ENCODE measurements around the gene UBAC1.
"Not testable (repeated sequence)": the region's sequence is repeated elsewhere in the genome, so short reads cannot be mapped to it uniquely, and the experiment has no call there.

Gene UBAC1

DNA sequence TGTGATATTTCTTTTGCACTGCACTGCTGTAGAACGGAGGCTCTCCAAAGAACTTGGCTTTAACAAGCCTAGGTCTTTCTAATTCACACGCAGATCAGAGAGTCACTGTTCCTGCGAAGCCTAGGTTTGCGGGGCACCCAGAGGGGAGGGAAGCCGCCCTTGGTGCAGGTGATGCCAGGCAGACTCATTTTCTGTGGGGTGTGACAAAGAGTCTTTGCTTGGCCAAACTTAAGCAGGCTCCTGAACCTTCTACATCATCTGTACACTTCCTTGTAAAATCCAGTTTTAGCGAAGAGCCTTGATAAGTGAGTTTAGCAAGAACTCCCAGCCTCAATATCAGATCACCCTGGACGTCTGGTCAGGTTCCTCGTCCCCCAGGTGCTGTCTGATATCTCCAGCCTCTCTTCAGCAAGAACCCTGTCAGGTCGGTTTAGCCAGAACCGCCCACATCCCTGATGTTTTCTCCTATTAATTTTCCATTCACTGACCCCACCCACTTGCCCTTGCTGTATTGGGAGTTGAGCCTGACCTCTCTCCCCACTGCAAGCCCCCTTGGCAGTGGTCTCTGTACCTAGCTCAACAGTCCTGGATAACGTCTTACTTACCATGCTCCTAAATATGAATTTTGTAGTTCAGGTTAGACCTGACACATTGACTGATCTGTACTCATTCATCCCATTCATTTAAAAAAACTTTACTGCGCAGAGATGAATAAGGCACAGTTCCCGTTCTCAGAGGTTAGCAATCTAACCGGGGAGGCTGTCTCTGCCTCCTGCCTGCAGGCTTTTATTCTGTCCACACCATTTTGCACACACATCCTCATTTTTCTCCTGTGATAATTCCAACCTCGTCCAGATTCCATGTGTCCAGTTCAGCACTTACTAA lies 880 bp upstream of the UBAC1 start:
- in situ Hi-C loops (cut with MboI; ENCODE audit: low sequenced_read_pairs) = loop anchor here (10.0 kb wide), 1 partner anchor 163 kb away; no protein-coding TSS in a partner anchor

DNA sequence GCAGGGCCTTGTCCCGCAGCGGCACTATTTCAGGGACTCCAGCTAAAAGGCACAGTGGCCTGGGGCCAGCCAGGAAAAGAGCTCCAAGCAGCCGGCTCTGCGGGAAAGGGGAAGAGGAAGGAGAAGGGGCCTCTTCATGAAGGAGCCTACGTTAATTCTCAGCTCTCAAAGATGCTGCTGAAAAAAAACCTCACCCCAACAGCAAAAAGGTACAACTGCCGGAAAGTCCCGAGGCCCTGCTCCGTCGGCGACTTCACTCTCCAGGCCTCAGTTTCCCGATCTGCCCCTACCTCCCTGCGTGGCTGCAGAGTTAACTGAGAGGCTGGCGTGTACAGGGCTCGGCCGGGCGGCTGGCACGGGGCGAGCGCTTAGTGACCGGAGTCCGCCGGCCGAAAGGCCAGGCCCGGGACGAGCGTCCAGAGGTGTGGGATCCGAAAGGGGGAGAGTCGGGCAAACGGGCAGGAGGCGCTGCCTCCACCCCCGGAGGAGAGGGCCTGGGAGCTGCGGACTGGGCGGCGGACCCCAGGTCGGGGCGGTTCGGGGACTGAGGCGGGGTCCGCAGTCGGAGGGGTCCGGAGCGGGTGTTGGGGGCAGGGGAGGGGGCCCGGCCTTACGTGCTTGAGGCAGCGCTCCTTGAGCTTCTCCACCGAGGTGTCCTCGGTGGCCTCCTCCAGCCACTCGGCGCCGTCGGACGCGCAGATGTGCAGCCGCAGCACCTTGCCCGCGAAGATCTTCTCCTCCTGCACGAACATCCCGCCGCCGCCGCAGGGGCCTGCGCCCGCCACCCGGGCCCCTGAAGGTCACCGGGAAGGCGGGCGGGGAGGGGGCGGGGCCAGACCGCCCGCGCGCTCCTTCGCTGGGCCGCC lies 529 bp downstream of the UBAC1 start:
- in situ Hi-C loops (cut with MboI; ENCODE audit: low sequenced_read_pairs) = loop anchor here (10.0 kb wide), 1 partner anchor 164 kb away; no protein-coding TSS in a partner anchor

- in situ Hi-C loops (cut with MboI; ENCODE audit: low sequenced_read_pairs) = loop anchor here (10.0 kb wide), 1 partner anchor 165 kb away; no protein-coding TSS in a partner anchor
Observed at GRCh38 chr9:135959814-135960213, 1.4 kb downstream of the UBAC1 start.

DNA sequence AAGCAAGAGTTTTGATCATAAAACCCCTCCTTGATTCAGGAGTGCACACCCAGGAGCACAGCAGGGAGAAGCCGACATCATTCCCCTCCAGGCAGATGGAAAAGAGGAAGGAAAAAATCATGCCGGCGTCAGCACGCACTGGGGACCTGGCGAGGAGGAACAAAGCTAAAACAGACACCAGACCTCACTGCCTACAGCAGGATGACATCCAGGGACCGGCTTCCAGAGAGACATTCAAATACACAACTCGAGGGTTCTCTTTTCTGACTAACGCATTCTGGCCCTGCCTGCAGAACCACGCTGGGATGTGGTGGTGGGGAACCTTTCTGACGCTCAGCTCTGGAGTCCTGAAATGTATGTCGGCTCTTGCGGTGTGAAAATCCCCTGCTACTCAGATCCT lies 2.7 kb downstream of the UBAC1 start:
- in situ Hi-C loops (cut with MboI; ENCODE audit: low sequenced_read_pairs) = no loop called here

DNA sequence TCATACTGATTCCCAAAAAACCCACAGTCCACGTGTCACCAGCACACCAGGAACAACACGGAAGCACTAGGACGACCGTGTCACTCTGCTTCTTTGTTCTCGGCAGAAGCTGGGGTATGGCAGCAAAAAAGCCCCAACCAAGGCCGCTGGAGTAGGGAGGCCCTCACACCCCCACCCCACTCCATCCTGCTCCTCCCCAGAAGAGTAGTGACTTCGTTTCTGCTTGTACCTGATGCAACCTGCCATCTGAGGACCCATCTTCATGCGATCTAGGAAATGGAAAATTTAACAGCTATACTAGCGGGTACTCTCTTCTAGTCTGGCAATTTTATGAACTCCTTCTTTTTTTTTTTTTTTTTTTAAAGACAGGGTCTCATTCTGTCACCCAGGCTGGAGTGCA lies 3.7 kb downstream of the UBAC1 start:
- in situ Hi-C loops (cut with MboI; ENCODE audit: low sequenced_read_pairs) = no loop called here

- in situ Hi-C loops (cut with MboI; ENCODE audit: low sequenced_read_pairs) = no loop called here
Observed at GRCh38 chr9:135956802-135957174, 4.4 kb downstream of the UBAC1 start.

- in situ Hi-C loops (cut with MboI; ENCODE audit: low sequenced_read_pairs) = no loop called here
Observed at GRCh38 chr9:135955934-135956801, 5.0 kb downstream of the UBAC1 start.

DNA sequence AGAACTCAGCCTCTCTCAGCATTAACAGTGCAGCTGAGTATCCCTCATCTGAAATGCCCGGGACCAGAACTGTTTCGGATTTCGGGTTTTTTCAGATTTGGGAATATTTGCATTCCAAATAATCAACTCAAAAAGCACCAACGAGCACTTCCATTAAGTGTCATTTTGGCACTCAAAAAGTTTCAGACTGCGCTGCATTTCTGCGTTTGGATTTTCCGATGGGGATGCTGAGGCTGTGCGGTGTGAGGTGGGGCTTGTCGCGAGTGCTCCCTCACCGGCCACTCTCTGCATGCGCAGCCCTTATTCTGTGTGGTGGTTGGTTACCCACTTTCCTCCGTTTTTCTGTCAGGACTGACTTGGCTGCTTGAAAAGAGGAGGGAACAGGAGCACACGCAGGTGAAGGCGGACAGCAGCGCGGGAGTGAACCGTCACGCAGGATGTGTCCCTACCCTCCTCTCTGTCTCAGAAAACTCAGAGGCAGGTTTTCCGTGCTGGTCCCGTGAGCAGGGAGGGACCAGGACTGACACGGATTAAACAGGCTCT lies 8.4 kb downstream of the UBAC1 start:
- in situ Hi-C loops (cut with MboI; ENCODE audit: low sequenced_read_pairs) = no loop called here

DNA sequence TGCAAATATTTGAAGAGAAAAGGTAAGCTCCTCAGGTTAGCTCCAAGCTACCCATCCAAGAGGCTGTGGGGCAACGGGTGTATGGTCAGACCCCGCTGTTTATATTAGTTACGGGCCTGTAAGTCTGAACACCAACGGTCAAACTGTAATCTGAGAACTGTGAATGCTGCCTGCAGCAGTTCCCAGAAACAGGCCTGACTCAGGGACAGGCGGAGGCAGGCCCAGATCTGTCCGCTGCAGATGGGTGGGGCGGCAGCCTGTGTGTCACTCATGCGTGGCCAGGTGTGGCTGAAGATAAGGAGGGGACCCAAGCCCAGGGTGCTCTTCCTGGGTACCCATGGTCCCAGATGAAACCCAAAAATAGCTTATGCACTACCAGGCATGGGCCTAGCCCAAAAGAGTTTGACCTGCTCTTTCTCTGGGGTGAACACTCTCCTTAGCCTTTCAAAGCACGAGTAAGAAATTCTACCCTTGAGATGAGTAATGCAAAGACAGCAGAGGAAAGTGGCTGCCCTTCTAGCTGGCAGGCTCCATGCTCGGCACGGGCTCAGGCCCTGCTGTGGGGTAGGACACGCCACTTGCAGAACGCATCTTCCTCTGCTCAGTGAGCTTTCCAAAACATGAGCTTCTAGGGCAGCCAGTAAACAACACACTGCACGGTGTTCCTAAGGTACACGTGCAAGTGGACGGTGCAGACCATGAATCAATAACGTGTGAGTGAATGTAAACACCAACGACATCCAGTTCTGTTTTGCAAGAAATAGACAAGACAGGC lies 9.1 kb downstream of the UBAC1 start:
- in situ Hi-C loops (cut with MboI; ENCODE audit: low sequenced_read_pairs) = no loop called here

GRCh38 chr9:135951310-135951709 lies 9.9 kb downstream of the UBAC1 start:
- in situ Hi-C loops (cut with MboI; ENCODE audit: low sequenced_read_pairs) = not testable (repeated sequence)

DNA sequence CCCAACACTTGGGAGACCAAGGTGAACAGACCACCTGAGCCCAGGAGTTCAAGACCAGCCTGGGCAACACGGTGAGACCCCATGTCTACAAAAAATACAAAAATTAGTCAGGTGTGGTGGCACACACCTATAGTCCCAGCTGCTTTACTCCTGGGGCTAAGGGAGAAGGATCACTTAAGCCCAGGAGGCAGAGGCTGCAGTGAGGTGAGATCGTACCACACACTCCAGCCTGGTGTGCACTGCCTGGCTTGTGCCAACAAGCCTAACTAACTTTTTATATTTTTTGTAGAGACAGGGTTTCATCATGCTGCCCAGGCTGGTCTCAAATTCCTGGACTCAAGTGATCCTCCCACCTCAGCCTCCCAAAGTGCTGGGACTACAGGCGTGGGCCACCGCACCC lies 10.3 kb downstream of the UBAC1 start:
- in situ Hi-C loops (cut with MboI; ENCODE audit: low sequenced_read_pairs) = not testable (repeated sequence)

GRCh38 chr9:135950135-135950682 lies 11.0 kb downstream of the UBAC1 start:
- in situ Hi-C loops (cut with MboI; ENCODE audit: low sequenced_read_pairs) = no loop called here

DNA sequence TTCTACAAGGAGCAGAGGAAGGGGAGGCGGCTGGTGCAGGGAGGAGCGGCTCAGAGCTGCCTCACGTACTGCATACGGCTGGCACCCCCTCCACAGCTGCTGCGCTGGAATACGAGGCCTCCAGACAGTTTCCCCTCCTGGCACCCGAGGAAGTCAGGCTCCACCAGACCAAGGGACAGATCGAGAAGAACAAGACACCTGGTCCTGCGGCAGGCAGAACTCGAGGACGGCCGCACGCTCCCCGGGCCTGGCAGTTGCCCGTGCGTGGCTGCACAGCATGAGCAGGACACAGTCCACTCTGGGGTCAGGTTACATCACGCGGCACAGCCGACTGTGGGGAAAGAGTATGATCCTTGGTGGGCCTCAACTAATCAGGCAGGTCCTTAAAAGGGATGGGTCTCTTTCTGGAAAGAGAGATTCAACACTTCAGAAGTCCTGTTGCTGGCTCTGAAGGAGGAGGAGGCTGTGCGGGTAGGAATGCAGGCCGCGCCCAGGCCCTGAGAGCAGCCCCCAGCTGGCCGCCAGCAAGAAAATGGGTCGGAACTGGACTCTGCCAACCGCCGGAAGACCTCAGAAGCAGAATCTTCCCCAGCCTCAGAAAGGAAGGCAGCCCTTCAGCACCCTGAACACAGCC lies 11.6 kb downstream of the UBAC1 start:
- in situ Hi-C loops (cut with MboI; ENCODE audit: low sequenced_read_pairs) = no loop called here

- in situ Hi-C loops (cut with MboI; ENCODE audit: low sequenced_read_pairs) = no loop called here
Observed at GRCh38 chr9:135948968-135949367, 12.2 kb downstream of the UBAC1 start.

DNA sequence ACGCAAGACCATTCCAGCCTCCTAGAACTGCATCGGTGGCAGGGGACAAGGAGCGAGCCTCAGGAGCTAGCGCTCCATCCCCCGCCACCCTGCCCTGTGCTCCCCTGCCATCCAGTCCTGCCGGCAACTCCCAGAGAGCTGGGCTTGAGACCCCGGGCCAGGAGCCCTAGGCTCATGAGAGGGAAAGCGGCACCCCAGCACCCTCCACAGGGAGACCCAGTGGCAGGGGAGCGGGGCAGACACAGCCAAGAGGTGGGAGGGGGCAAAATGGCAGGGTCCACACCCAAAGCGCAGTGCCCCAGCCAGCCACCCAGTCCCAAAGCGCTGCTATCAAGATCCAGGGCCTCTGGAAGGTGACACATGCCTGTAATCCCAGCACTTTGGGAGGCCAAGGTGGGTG lies 12.7 kb downstream of the UBAC1 start:
- in situ Hi-C loops (cut with MboI; ENCODE audit: low sequenced_read_pairs) = no loop called here

DNA sequence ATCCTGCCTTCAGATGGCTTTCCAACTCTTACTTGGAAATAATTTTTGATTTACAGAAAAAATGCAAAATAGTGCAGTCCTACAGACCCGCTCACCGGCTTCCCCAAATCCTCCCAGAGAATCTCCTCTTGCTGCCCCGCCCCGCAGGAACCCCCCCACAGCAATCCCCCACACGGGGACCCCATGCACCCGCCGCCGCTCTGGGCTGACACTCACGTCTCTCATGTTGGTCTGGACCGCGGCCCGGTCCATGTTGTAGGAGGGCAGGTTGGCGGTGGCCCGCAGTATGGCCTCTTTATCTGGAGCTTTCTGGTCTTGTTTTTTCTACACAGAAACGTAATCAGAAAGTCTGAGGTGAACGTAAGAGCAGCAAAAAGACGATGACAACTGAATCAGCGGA lies 13.6 kb downstream of the UBAC1 start:
- in situ Hi-C loops (cut with MboI; ENCODE audit: low sequenced_read_pairs) = no loop called here

DNA sequence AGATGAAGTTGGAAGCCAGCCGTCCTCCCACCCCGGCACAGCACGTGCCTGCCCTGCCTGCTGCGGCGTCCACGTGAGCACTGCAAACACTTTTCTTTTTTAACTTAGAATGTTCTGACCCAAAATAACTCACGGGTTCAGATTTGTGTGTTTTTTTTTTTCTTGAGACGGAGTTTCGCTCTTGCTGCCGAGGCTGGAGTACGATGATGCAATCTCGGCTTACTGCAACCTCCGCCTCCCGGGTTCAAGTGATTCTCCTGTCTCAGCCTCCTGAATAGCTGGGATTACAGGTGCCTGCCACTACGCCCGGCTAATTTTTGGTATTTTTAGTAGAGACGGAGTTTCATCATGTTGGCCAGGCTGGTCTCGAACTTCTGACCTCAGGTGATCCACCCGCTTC lies 14.1 kb downstream of the UBAC1 start:
- in situ Hi-C loops (cut with MboI; ENCODE audit: low sequenced_read_pairs) = not testable (repeated sequence)

DNA sequence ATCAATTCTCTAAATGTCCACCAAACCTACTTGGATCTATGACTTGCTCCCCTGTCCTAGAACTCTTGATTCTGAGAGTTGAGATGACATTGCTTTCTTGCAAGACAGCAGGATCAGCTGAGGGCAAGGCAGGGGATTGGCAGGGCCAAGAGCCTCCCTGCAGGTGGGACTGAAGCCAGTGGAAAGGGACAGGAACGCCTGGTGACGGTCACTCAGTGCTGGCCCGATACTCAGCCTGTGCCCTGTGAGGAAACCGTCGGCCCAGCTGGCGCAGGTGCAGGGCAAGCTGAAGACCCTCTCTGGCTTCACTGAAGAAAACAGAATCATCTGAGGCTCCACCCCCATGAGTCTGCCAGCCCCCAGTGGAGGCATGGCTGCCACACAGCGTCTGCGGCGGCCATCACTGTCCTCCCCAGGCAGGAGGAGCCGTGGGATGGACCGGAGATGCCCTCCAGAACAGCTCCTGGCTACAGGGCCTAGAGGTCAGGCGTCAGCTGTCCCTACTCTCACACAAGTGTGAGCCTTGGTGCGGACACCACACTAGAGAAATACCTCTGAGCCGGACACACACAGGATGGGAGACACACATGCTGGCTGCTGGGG lies 14.7 kb downstream of the UBAC1 start:
- in situ Hi-C loops (cut with MboI; ENCODE audit: low sequenced_read_pairs) = no loop called here

- in situ Hi-C loops (cut with MboI; ENCODE audit: low sequenced_read_pairs) = no loop called here
Observed at GRCh38 chr9:135945969-135946368, 15.2 kb downstream of the UBAC1 start.

All from HL-60/S4 treated with phorbol 12-myristate 13-acetate at 8.2 ng/mL for 4 days and 3 days (cell line).